Measurements from ENCODE around the gene ZG16.

Gene ZG16

DNA sequence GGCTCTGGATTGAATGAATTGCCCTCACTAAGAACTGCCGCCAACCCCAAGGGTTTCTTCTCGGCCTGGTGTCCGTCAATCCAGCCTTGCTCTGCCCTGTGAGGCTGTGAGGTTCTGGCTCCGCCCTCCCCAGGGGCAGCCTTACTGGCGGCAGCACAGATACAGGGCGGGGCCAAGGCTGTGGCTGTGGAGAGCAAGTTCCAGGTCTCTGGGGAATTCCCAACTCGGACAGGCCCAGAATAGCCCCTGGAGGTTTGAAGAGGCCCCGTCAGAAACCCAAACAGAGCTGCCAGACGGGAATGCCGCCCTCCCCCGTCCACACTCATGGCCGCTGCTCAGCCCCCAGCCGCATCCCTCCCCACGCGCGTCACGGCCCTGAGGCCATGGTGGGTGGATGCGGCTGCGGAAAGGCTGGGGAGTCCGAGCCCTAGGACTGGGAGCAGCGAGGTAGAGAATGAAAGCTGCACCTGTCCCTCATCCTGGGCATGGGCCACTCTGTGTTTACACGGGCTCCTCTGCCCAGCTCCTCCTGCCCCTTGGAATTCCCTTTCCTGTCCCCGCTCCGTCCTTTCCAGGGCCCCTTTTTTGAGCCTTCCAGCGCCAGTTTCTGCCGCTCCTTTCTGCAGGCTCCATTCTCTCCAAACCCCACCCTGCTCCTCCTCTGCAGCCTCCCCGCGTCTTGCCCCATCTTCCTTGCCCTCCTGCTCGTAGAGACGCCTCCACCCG, 33.3 kb downstream of the ZG16 start:
- DNase-seq: peak; percentile 95

DNA sequence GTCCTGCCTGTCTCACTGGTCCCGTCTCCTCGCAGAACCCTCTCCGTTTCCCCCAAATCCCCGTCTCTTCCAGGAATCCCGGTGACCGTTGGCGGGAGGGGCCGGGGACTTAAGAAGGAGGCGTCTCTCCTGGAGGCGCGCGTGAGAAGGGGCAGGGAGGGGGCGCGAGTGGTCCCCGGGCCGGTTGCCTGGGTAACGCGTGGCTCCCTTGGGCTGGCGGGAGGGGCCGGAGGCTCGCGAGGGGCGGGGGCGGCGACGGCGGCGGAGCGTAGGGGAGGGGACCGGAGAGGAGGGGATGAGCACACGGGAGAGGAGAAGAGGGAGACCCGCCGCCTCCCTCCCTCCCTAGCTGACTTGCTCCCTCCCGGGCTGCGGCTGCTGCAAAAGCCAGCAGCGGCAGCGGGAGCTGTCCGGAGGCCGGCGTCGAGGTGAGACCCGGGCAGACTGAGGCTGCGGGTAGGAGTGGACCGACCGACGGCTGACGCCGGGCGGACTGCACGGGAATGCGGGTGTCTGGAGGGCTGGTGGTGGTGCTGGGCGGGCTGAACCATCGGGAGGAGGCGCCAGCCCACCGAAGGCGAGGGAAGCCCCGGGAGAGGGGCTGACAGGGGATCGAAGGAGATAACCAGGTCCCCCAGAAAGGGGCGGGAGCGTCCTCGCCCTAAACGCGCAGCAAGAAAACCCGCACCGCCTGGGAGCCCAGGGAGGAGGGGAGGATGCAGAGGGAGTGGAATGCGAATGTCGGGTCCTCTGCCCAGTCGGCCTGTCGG, 34.0 kb downstream of the ZG16 start, which contains the start of gene PRRT2:
TSS of gene PRRT2 (plus strand) at position 298 of the 770 bp plus-strand sequence. CDS start 862 bp downstream, outside the sequence.
- no peak for DNase-seq

GRCh38 chr16:29812754-29813643, 34.9 kb downstream of the ZG16 start:
- no peak for DNase-seq

- DNase-seq: no peak
Observed at GRCh38 chr16:29813644-29814562, 35.8 kb downstream of the ZG16 start.

DNA sequence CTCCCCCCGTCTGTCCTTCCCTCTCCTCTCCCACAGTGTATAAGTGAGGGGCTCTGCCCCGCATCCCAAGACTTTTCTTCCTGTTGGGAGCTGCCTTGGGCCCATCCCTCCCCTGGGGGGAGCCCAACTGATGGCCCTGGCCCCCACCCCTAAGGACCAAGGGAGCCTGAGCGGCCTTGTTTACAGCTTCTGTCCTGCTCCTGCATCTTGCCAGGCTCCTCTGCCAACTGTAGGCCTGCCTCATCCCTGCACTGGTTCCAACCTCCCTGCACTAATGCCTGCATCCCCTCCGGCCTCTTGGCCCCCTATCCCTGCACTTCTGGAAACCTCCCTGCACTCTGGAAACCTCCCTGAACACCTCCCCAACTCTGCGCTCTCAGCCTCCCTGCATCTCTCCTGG, 36.5 kb downstream of the ZG16 start:
- no peak for DNase-seq

GRCh38 chr16:29815032-29815721, 37.1 kb downstream of the ZG16 start:
- DNase-seq: no peak

- DNase-seq: peak; percentile 100
Observed at GRCh38 chr16:29815793-29816693, 38.0 kb downstream of the ZG16 start, which contains the start of gene PAGR1. Gene PAGR1 (plus strand): TSS chr16:29816152. CDS start chr16:29816526, 374 bp downstream.

DNA sequence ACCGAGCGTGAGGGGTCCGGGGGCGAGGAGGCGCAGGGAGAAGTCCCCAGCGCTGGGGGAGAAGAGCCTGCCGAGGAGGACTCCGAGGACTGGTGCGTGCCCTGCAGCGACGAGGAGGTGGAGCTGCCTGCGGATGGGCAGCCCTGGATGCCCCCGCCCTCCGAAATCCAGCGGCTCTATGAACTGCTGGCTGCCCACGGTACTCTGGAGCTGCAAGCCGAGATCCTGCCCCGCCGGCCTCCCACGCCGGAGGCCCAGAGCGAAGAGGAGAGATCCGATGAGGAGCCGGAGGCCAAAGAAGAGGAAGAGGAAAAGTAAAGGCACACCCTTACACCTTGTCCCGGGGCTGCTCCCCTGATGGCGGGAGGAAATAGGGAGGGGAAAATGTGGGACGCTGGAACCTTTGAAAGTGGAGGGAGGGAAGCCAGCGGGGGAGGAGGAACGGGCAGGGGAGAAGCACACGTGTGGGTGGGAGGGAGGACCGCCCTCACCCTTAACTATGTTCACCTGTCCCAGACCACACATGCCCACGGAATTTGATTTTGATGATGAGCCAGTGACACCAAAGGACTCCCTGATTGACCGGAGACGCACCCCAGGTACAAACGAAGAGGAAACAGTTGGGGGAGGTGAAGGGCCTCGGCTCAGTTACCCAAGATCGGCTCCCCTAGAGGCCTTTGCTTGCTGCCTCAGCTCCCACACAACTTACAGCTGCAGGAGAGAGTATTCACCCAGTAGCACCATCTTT, 38.8 kb downstream of the ZG16 start:
- DNase-seq: peak; percentile 62

- DNase-seq: no peak
Observed at GRCh38 chr16:29818082-29818481, 40.0 kb downstream of the ZG16 start.

- DNase-seq: no peak
Observed at GRCh38 chr16:29819506-29819905, 41.5 kb downstream of the ZG16 start.

- peak; percentile 74 for DNase-seq
Observed at GRCh38 chr16:29820271-29820701, 42.2 kb downstream of the ZG16 start, which contains the start of gene MVP. Gene MVP (plus strand): TSS chr16:29820462. CDS start chr16:29830550, 10,088 bp downstream.

DNA sequence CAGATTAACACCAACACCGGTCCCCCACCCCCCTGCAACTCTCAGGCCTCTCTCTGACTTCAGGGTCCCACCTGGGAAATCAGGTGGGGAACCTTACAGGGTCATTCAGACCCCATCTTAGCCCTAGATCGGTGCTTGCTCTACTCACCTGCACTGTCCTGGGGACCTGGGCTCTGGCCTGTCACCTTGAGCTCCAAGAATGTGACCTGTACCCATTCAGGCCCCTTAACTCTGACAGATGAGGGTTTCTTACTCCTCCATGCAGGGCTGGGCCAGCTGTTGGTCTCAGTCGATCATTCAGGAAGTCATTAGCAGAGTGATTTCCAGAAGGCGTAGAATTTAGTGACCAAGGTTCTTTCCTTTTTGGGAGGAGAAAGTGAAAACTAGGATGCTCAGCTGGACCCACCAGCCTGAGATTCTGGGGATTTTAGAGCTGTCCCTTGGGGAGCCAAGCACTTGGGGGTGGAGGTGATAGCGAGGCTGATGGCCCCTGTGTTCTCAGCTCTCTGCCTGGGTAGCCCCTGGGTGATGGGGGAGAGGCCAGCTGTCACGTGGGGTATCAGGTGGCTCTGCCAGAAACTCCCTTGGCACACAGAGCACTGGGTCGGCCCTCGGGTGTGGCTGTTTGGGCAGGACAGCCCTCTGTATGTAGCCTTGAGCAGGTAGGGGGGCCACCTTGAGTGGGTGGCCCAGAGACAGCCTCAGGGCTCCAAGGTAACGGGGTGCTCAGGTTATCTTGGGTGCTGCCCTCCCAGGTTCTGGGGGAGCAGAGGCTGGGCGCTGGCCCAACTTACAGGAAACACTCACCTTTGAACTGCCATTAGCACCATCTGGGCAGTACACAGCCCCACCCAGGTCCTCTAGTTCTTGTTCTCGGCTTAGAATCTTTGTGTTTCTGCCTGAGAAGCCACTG, 42.9 kb downstream of the ZG16 start:
- DNase-seq: no peak

DNA sequence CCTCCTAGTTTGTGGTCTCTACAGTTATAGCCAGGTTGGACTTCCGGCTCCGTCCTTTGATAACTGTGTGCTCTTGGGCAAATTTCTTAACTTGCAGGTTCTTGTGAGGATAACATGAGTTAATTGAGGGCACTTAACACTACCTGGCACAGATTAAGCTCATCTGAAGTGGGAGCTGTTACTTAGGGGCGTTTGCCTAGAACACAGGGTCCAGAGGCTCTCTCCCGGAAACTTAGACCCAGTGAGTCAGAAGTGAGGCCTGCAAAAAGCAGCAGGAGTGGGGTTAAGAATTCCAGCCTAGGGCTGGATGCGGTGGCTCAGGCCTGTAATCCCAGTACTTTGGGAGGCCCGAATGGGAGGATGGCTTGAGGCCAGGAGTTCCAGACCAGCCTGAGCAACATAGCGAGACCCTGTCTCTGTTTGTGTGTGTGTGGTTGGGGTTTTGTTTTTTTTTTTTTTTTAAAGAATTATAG, 43.6 kb downstream of the ZG16 start:
- peak; percentile 84 for DNase-seq

GRCh38 chr16:29824589-29825144, 46.6 kb downstream of the ZG16 start:
- DNase-seq: peak; percentile 93

GRCh38 chr16:29825145-29826044, 47.3 kb downstream of the ZG16 start:
- DNase-seq: peak; percentile 96

GRCh38 chr16:29826342-29826695, 48.3 kb downstream of the ZG16 start:
- DNase-seq: no peak

DNA sequence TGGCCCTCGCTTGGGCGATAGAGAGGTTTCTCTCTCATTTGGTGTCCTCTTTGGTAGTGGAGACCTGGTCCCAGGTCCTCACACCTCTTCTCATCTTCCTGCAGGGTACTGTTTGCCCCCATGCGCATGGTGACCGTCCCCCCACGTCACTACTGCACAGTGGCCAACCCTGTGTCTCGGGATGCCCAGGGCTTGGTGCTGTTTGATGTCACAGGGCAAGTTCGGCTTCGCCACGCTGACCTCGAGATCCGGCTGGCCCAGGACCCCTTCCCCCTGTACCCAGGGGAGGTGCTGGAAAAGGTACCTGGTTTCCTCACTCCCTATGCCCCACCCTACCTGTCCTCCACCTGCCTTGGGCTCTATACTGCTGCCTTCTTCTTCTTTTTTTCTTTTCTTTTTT, 52.7 kb downstream of the ZG16 start:
- DNase-seq: no peak
